ENCODE data around the gene P4HA3.
"Not testable (repeated sequence)": the region's sequence is repeated elsewhere in the genome, so short reads cannot be mapped to it uniquely, and the experiment has no call there.

P4HA3 gene

DNA sequence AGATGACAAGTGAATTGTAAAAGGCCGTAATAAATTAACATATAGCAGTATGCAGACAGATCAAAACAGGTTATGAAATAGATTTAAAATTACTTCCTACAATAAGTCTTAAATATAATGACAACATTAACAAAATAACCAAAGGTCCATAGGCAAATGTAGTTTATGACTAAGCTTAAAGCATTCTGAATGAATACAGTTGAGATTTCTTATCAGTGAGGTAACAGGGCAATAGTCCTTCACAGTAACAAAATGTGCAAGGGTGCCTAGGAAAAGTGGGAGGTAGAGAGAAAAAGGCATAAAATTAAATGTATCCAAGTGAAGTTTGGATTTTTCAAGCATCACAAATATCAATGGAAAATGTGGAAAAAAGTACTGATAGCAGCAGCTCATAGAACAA lies 20.9 kb upstream of the P4HA3 start:
- peaks cover 10 to 17% (median 13%) of the 10 kb centered on the region in 11 experiments for H3K9me3 ChIP-seq (replicated peaks in 1 of 11)
- H4K20me1 ChIP-seq = no peaks in the 10 kb centered on the region
- no peaks in the 10 kb centered on the region for H3K4me1 ChIP-seq
- no peak overlapping the region for H3K27ac ChIP-seq
- no peaks in the 10 kb centered on the region for H3K27me3 ChIP-seq
- no peak overlapping the region for H3K9ac ChIP-seq
- H3K4me2 ChIP-seq = no peak overlapping the region
- no peak for TF ChIP-seq Cebpa-rat (IDR thresholded peaks at IDR 0.05)
- peaks cover 3 to 35% (median 12%) of the 10 kb centered on the region in 11 experiments; a peak in 15 of 22 replicates for H3K36me3 ChIP-seq
- H3K4me3 ChIP-seq = no peak overlapping the region

DNA sequence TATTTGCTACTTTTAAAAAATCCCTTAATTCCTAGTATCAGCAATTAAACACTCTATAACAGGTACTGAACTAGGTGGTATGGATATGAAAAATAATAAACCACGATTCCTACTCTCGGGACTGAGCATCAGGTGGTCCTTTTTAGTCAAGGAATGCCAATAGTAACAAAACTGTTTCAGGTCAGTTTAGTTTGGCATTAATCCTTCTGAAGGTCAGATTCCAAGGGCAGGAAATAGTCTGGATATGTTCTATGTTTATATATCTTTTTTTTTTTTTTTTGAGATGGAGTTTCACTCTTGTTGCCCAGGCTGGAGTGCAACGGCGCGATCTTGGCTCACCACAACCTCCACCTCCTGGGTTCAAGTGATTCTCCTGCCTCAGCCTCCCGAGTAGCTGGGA lies 19.6 kb upstream of the P4HA3 start:
- H3K4me3 ChIP-seq, H3K4me1 ChIP-seq, H3K27me3 ChIP-seq, H3K27ac ChIP-seq, H4K20me1 ChIP-seq, H3K4me2 ChIP-seq, H3K9ac ChIP-seq: not testable (repeated sequence)
- H3K9me3 ChIP-seq (replicated peaks in 1 of 11) = peaks cover 10 to 18% (median 14%) of the 10 kb centered on the region in 11 experiments
- peaks cover 0 to 22% (median 0%) of the 10 kb centered on the region in 11 experiments; a peak in 6 of 22 replicates for H3K36me3 ChIP-seq

DNA sequence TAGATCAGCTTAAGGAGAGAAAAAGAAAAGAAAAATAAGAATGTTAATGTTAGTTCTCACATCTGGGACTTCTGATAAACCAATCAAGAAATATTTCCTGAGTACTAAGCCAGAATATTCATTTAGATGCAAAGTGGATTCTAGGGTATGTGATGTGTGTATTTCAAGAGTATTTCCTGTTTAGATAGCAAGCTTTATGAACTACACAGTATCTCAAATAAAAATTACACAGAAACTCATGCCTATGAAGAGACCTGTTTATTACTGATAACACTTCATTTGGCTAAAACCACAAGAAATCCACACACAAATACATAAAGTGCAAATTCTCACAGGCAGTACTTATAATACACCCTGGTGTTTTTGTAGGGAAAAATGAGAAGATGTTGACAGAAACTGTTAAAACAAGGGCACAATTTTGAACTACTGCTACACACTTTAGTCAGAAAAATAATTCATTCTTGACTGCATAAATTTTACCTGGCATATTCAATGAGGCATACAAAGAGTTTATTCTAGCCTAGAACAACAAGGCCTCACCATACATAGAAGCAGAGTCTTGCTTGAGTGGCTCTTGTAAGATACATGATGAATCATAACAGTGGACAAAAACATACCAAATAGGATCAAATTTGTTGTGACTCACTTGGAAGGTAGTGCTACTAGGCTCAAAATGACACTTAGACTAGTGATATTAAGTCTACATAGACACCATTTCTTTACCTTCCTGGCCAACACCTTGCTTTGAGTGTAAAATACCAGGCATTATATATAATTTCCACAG lies 18.8 kb upstream of the P4HA3 start:
- peaks cover 10 to 18% (median 14%) of the 10 kb centered on the region in 11 experiments for H3K9me3 ChIP-seq (replicated peaks in 1 of 11)
- H3K4me2 ChIP-seq = no peak overlapping the region
- H4K20me1 ChIP-seq = no peaks in the 10 kb centered on the region
- no peaks in the 10 kb centered on the region for H3K27me3 ChIP-seq
- no peak for TF ChIP-seq Cebpa-rat (IDR thresholded peaks at IDR 0.05)
- H3K4me3 ChIP-seq = no peak overlapping the region
- no peak overlapping the region for H3K9ac ChIP-seq
- no peak overlapping the region for H3K27ac ChIP-seq
- no peaks in the 10 kb centered on the region for H3K4me1 ChIP-seq
- peaks cover 0 to 18% (median 0%) of the 10 kb centered on the region in 11 experiments; a peak in 6 of 22 replicates for H3K36me3 ChIP-seq

DNA sequence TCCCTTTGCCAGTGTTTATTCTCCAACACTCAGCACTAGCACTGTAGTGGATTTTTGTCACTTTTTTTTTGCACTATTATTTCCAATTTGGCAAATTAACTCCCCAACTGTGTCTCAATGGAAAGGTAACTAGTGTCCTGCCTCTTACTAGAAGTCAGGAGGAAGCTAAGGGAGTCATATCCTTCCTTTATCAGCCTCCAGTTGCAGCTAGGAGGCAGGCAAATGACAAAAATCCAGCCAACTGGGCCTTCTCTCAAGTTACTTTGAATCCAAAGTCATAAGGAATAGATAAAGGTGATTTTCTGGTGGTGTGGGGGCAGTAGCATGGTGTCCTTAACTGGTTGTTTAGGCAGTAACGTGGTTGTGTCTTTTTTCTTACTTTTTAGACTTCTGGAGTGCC lies 15.6 kb upstream of the P4HA3 start:
- peaks cover 0 to 12% (median 0%) of the 10 kb centered on the region in 11 experiments; a peak in 6 of 22 replicates for H3K36me3 ChIP-seq
- no peaks in the 10 kb centered on the region for H4K20me1 ChIP-seq
- H3K9me3 ChIP-seq (replicated peaks in 1 of 11) = peaks cover 10 to 18% (median 14%) of the 10 kb centered on the region in 11 experiments
- H3K4me1 ChIP-seq = no peaks in the 10 kb centered on the region
- no peak overlapping the region for H3K9ac ChIP-seq
- no peak overlapping the region for H3K27ac ChIP-seq
- H3K27me3 ChIP-seq = no peaks in the 10 kb centered on the region
- no peak for TF ChIP-seq Cebpa-rat (IDR thresholded peaks at IDR 0.05)
- no peak overlapping the region for H3K4me3 ChIP-seq
- no peak overlapping the region for H3K4me2 ChIP-seq

DNA sequence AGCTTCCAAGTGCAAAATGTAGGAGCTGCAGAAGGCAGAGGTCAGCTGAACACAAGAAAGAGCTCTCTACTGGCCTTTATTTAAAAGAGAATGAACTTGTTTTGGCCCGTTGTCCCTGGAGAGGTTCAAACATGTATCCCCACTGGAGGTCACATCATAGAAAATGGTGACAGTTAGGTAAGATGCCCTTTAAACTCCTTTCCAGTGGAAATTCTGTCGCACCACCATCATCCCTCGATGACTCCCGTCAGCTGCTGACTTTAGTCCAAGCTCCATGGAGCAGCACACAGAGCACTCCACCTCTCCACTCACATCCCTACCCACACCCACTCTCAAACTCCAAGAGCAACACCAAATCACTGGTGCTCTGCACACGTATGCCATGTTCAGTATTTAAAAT lies 15.2 kb upstream of the P4HA3 start:
- H3K4me1 ChIP-seq = no peaks in the 10 kb centered on the region
- TF ChIP-seq Cebpa-rat (IDR thresholded peaks at IDR 0.05) = no peak
- H3K27ac ChIP-seq = no peak overlapping the region
- no peak overlapping the region for H3K4me3 ChIP-seq
- no peak overlapping the region for H3K4me2 ChIP-seq
- peaks cover 0 to 12% (median 0%) of the 10 kb centered on the region in 11 experiments; a peak in 6 of 22 replicates for H3K36me3 ChIP-seq
- no peaks in the 10 kb centered on the region for H3K27me3 ChIP-seq
- H3K9me3 ChIP-seq (replicated peaks in 1 of 11) = peaks cover 10 to 18% (median 14%) of the 10 kb centered on the region in 11 experiments
- no peaks in the 10 kb centered on the region for H4K20me1 ChIP-seq
- no peak overlapping the region for H3K9ac ChIP-seq

- Histone ChIP-seq H3K4me2 (no peak overlapping the region), H3K36me3 (peaks cover 0 to 12% (median 0%) of the 10 kb centered on the region in 11 experiments; a peak in 5 of 22 replicates), H3K9me3 (replicated peaks in 1 of 11) (peaks cover 10 to 18% (median 14%) of the 10 kb centered on the region in 11 experiments), H4K20me1 (no peaks in the 10 kb centered on the region), H3K4me1 (no peaks in the 10 kb centered on the region), H3K4me3 (no peak overlapping the region), H3K27ac (no peak overlapping the region), H3K27me3 (no peaks in the 10 kb centered on the region), H3K9ac (no peak overlapping the region)
- no peak for TF ChIP-seq Cebpa-rat (IDR thresholded peaks at IDR 0.05)
Measured at GRCh38 chr11:74325649-74326645, 14.5 kb upstream of the P4HA3 start.

GRCh38 chr11:74322667-74323066 lies 11.2 kb upstream of the P4HA3 start:
- TF ChIP-seq Cebpa-rat (IDR thresholded peaks at IDR 0.05) = no peak
- Histone ChIP-seq H3K27ac (no peak overlapping the region), H3K9me3 (replicated peaks in 1 of 11) (peaks cover 2 to 13% (median 6%) of the 10 kb centered on the region in 11 experiments; a peak in 21 of 22 replicates), H3K4me3 (no peak overlapping the region), H3K4me2 (no peak overlapping the region), H3K9ac (no peak overlapping the region), H3K4me1 (no peaks in the 10 kb centered on the region), H3K27me3 (no peaks in the 10 kb centered on the region), H3K36me3 (no peaks in the 10 kb centered on the region; a peak in 1 of 22 replicates), H4K20me1 (no peaks in the 10 kb centered on the region)

GRCh38 chr11:74321487-74322188 lies 10.2 kb upstream of the P4HA3 start:
- no peak for TF ChIP-seq Cebpa-rat (IDR thresholded peaks at IDR 0.05)
- Histone ChIP-seq H3K4me2 (no peak overlapping the region), H3K27me3 (no peaks in the 10 kb centered on the region), H3K4me3 (no peak overlapping the region), H3K4me1 (no peaks in the 10 kb centered on the region), H3K36me3 (no peaks in the 10 kb centered on the region), H4K20me1 (no peaks in the 10 kb centered on the region), H3K27ac (no peak overlapping the region), H3K9me3 (replicated peaks in 1 of 11) (peaks cover 11 to 19% (median 12%) of the 10 kb centered on the region in 11 experiments), H3K9ac (no peak overlapping the region)

DNA sequence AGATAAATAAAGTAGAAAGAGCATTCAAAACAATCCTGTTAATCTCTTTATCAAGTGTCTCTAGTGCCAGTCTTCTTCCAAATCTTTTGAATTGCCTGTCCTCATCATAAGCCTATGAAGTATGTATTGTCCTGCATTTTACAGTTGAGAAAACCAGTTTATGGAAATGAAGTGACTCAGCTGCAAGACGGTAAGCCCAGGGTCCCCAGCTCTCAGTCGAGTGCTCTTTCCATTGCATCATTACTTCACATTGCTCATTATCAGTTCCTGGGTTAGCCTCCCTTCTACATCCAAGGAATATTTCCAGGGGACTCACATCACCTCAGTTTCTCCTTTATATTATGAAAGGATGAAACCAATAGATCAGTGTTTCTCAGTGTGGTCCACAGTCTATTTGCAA lies 9.1 kb upstream of the P4HA3 start:
- H3K4me1 ChIP-seq = no peaks in the 10 kb centered on the region
- no peak overlapping the region for H3K27ac ChIP-seq
- no peaks in the 10 kb centered on the region for H3K36me3 ChIP-seq
- no peak for TF ChIP-seq Cebpa-rat (IDR thresholded peaks at IDR 0.05)
- peaks cover 14 to 30% (median 23%) of the 10 kb centered on the region in 11 experiments for H3K9me3 ChIP-seq (replicated peaks in 1 of 11)
- no peaks in the 10 kb centered on the region for H3K27me3 ChIP-seq
- H3K4me2 ChIP-seq = no peak overlapping the region
- H4K20me1 ChIP-seq = no peaks in the 10 kb centered on the region
- H3K9ac ChIP-seq = no peak overlapping the region
- no peak overlapping the region for H3K4me3 ChIP-seq
